Stimulated activated CD4-positive, alpha-beta T cell treated with anti-CD3 and anti-CD28 coated beads, Interleukin-2, amount 100 ng/mL, for 48 hours (primary cell): ENCODE data around the gene ENPP1.
A peak's percentile ranks its signal among the peaks of the same experiment; 100 is the strongest.

Source experiments
- DNase-seq, 2 donors: peaks; one replicate each; pipeline ENCODE4 v3.0.0-alpha.2; 2020

The ENPP1 gene

GRCh38 chr6:131807644-131808459 is at the start of gene ENPP1:
Gene ENPP1, plus strand, starts transcription at chr6:131808020. Its CDS starts 16 bp downstream, at chr6:131808036.
- DNase-seq, result peak; percentile 23 to 29

- no peak for DNase-seq
Observed at GRCh38 chr6:131758920-131759319, 48.9 kb upstream of the ENPP1 start.

GRCh38 chr6:131761060-131761761 is 46.6 kb upstream of the ENPP1 start:
- no peak for DNase-seq

GRCh38 chr6:131761762-131762067 is 46.1 kb upstream of the ENPP1 start:
- DNase-seq, result no peak

DNA sequence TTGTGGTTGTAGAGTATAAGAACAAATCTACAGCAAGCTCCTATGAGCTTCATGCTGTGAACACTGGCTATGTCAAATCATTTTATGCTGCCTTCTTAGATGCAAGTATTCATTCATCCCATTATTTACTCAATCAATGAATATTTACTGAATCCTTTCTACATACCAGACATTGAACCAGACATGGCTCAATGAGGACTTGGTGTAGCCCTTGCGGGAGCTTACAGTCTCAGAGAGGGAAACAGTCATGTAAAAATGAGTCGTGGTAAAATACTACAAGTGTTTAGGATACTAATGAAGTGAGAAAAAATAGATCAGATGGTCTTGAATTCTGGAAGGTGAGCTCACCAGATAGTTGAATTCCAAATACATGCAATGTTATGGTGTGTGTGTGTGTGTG is 44.8 kb upstream of the ENPP1 start:
- no peak for DNase-seq

DNA sequence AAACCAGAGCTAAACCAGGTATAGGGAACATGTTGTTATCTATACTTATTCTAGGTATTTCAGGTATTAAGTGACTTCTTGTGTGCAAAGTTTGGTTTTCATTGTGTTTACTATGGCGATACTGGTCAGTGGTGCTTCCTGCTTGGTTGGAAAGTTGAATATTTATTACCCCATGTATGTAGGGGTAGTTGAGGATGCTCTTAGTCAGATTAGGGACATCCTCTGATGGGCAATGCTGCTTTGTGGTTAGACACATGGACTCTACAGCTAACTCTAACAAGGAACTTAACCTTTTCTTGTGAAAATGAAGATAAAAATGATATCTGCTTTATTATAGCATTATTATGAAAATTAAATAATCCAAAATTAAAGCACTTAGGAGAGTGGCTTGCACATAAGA is 44.1 kb upstream of the ENPP1 start:
- no peak for DNase-seq

DNA sequence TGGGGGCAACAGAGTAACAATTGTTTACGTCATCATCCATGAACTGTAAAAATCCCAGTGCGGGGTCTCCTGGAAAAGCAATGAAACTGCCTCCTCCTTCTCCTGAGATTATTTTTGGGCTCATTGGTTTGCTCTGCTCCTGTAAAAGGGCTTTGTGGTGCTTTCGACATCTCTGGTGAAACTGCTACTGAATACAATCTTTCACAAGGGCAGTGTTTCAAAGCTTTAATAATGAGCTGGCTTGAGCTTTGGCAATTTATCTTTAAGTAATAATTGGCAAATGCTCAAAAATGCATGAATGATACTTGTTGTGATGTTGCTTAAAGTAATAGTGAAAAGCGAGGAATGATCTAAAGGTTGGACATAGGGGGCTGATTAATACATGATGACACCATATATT is 43.5 kb upstream of the ENPP1 start:
- DNase-seq, result no peak

GRCh38 chr6:131765081-131765803 is 42.6 kb upstream of the ENPP1 start:
- no peak for DNase-seq

- no peak for DNase-seq
Observed at GRCh38 chr6:131765804-131766135, 42.0 kb upstream of the ENPP1 start.

DNA sequence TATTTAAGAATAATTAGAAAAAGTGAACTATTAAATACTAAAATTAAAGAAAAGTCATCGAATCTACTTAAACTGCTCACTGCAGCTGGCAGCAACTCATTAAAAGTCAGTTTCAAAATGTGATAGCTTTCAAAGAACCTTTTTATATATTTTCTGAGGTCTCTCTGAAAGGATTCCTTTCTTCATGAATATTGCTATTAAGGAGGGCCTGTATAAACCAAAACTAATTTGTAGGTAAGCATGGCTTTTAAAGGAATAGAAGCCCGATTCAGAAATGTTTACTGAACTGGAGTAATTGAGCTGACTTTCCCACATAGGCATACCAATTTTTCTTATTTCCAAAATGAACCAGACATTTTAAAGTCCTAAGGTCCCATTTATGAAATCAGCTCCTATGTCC is 41.2 kb upstream of the ENPP1 start:
- DNase-seq, result no peak

DNA sequence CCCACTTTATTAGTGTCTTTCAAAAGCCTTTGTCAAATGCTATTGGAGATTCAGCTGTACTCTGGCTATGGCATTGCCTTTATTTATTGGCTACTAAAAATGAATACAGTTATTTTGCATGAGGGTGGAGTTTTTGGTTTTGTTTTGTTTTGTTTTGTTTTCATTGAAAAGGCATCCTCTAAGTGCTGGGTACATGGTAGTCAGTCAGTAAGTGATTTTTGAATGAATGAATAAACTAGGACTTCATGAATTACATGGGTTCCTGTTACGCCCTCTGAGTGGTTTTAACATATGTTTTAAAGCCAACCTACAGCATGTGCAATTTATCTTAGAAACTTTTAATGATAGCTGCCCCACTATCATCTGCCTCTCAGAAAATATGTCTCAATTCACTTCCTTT is 38.9 kb upstream of the ENPP1 start:
- no peak for DNase-seq

DNA sequence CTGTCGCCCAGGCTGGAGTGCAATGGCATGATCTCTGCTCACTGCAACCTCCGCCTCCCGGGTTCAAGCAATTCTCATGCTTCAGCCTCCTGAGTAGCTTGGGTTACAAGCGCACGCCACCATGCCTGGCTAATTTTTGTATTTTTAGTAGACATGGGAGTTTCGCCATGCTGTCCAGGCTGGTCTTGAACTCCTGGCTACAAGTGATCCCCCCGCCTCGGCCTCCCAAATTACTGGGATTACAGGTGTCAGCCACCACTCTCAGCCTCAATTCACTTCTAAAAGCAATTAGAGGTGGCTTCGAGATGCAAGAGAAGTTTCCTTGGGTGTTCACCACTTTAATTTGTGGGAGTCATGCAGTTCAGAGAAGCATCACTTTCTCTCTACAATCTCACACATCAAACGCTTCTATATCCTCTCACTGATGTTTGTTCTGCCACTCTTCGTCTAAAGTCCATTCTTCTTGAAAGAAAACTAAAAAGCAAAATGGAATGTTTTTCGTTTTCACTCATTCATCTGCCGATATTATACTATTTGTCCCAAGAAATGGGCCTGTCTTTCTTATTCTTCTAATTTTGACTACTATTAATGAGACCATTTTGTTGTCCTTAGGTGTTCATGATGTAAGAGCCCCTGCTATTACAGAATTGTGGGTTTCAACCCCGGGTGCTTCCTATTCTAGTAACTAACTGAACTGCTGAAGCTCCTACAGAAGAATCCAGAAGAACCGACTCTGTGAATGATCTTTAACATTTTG is 38.3 kb upstream of the ENPP1 start:
- no peak for DNase-seq

- DNase-seq, result no peak
Observed at GRCh38 chr6:131770776-131771175, 37.0 kb upstream of the ENPP1 start.

DNA sequence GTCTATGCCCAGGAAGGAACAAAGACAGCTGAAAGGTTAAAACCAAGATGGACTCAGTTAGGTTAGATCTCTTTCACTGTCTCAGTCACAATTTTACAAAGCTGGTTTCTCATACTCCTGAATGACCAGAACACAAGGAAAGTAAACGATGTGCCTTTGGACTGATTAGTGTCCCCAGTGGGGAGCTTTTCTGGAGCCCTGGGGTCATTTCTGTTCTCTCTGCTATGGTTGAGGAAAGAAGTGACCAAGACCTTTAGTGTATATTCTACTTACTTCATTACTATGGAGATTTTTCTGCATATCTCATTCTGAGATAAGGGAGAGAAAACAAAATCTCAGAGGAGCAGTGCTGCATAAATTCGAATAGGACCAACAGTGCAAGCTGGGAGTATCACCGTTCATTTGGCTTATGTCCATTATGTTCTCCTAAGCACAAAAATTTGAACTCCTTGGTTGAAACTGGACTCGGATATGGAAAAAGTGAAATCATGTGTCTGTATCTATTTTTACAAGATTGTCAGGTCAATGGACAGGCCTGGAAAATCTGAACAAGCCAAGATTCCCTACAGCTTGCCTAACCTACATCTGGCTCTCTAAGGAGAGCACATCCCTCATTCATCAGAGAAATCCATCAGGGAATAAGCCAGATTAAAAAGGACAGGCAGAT is 34.4 kb upstream of the ENPP1 start:
- DNase-seq, result no peak

- no peak for DNase-seq
Observed at GRCh38 chr6:131775886-131776285, 31.9 kb upstream of the ENPP1 start.

- no peak for DNase-seq
Observed at GRCh38 chr6:131776985-131777384, 30.8 kb upstream of the ENPP1 start.

GRCh38 chr6:131778169-131778568 is 29.7 kb upstream of the ENPP1 start:
- no peak for DNase-seq

- DNase-seq, result no peak
Observed at GRCh38 chr6:131779304-131779703, 28.5 kb upstream of the ENPP1 start.

DNA sequence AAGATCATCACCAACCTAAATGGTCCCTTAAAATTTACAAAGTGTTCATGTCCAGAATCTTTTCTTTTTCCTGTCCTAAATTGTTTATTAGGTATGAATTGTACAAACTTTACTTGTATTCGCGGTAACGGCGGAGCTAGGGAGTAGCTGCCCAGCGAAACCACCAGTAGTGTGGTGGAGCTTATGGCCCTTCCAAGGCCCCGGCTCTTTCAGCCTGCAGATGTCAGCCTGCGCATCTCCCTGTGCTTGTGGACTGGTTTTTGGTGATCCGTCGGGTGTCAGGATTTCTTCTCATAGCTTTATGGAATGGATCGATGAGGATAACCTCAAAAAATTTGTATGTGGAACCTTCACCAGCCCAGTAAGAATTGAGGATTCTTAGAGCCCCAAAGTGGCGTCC is 27.2 kb upstream of the ENPP1 start:
- DNase-seq, result no peak

GRCh38 chr6:131781687-131782086 is 26.1 kb upstream of the ENPP1 start:
- no peak for DNase-seq

- DNase-seq, result no peak
Observed at GRCh38 chr6:131782764-131783163, 25.1 kb upstream of the ENPP1 start.

GRCh38 chr6:131784561-131784960 is 23.3 kb upstream of the ENPP1 start:
- DNase-seq, result no peak

- no peak for DNase-seq
Observed at GRCh38 chr6:131787079-131787478, 20.7 kb upstream of the ENPP1 start.
